Prostate gland (tissue), 2 donors: ENCODE data around the gene TECR.

Source experiments
- CTCF ChIP-seq, 4 experiments: fragments of 200-600 bp in 2 of 4; fragments of 450-650 bp in 2 of 4; sonication (generic) in 2 of 4; IDR thresholded peaks; 1 replicate in 3 of 4; 2 replicates in 1 of 4; pipeline ENCODE4 v1.5.1; 2016 to 2019; ENCODE audit warnings: antibody characterized with exemption in 4 of 4, mild to moderate bottlenecking in 2 of 4, moderate library complexity in 2 of 4
- POLR2A ChIP-seq: fragments of 450-650 bp; IDR thresholded peaks from one replicate; pipeline ENCODE4 v1.6.1; 2016; ENCODE audit warnings: antibody characterized with exemption, mild to moderate bottlenecking
- POLR2AphosphoS5 ChIP-seq: sonication (generic); formaldehyde crosslinking; IDR thresholded peaks from one replicate; pipeline ENCODE4 v1.6.1; 2017; ENCODE audit warnings: antibody characterized with exemption

- no peak for TF ChIP-seq POLR2A
- TF ChIP-seq CTCF (IDR thresholded peaks at IDR 0.05): no peak
- TF ChIP-seq POLR2AphosphoS5: peak; percentile 5
These were observed 18.8 kb upstream of the TECR start for GRCh38 chr19:14510311-14511228.
